ENCODE data around the gene SETD2.
A peak's percentile ranks its signal among the peaks of the same experiment; 100 is the strongest.

SETD2 gene

DNA sequence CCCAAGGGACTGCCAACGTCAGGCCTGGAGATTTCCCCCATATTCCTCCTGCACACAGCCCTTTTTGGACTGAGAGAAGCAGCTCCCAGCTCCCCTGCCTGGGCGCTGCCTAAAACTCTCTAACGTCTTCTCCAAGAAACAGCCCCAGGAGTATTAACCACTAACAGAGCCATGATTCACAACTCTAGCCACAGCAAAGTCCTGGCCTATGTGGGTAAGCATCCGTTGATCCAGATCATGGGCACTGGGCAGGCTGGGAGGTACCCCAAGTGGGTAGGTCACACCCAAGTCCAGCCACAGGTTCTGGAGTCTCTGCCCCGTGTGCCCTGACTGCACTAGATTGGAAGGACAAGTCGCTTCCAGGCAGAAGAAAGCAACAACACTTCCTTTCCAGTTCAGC is 152.5 kb downstream of the SETD2 start:
- H3K4me3 ChIP-seq (ENCODE audit: control insufficient read depth, low read depth, low read length): no peak overlapping the region
- DNase-seq (ENCODE audit: low read depth): no peak
- TF ChIP-seq CTCF (conservative IDR thresholded peaks at IDR 0.05; ENCODE audit: control insufficient read depth, insufficient read depth, low read depth, low read length): no peak

DNA sequence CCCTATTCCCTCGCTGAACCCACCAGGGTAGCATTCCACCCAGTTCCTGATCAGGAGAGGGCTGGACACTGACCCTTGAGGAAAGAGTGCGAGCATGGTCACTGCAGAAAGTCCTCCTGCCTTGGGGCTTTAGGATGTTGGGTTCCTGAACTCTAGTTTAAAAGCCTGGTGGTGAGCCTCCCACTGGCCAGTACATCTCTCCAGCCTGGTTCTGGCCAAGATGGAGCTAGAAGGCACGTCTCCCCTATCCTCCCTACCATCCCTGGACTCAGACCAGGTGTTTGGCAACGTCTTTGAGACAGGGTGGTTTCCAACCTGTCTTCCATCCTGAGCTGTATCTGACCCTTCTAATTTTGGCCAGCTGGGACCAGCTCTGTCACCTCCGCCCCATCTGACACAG is 153.0 kb downstream of the SETD2 start:
- no peak overlapping the region for H3K4me3 ChIP-seq (ENCODE audit: control insufficient read depth, low read depth, low read length)
- DNase-seq (ENCODE audit: low read depth): no peak
- no peak for TF ChIP-seq CTCF (conservative IDR thresholded peaks at IDR 0.05; ENCODE audit: control insufficient read depth, insufficient read depth, low read depth, low read length)

- no peak for DNase-seq (ENCODE audit: low read depth)
- peak overlapping the region; percentile 57 for H3K4me3 ChIP-seq (ENCODE audit: control insufficient read depth, low read depth, low read length)
- no peak for TF ChIP-seq CTCF (conservative IDR thresholded peaks at IDR 0.05; ENCODE audit: control insufficient read depth, insufficient read depth, low read depth, low read length)
Observed at GRCh38 chr3:47010111-47010712, 153.7 kb downstream of the SETD2 start.

- peak; percentile 88 for DNase-seq (ENCODE audit: low read depth)
- peak overlapping the region; percentile 57 for H3K4me3 ChIP-seq (ENCODE audit: control insufficient read depth, low read depth, low read length)
- no peak for TF ChIP-seq CTCF (conservative IDR thresholded peaks at IDR 0.05; ENCODE audit: control insufficient read depth, insufficient read depth, low read depth, low read length)
Observed at GRCh38 chr3:47009225-47010110, 154.4 kb downstream of the SETD2 start.

DNA sequence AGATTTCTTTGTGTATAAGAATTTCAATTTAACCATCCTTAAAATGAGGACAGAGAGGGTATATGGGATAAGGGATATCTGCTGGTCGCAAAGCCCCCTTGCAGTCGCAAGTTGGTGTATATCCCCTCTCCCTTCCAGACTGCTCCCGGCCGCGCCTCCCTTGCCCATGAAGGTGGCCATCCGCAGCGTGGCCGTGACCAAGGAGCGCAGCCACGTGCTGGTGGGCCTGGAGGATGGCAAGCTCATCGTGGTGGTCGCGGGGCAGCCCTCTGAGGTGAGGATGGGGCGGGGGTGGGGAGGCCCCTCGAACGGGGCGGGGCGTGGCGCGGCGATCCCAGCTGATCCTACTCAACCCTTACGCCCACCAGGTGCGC is 155.1 kb downstream of the SETD2 start:
- H3K4me3 ChIP-seq (ENCODE audit: control insufficient read depth, low read depth, low read length): peak overlapping the region; percentile 46
- TF ChIP-seq CTCF (conservative IDR thresholded peaks at IDR 0.05; ENCODE audit: control insufficient read depth, insufficient read depth, low read depth, low read length): no peak
- DNase-seq (ENCODE audit: low read depth): no peak

- no peak for DNase-seq (ENCODE audit: low read depth)
- no peak for TF ChIP-seq CTCF (conservative IDR thresholded peaks at IDR 0.05; ENCODE audit: control insufficient read depth, insufficient read depth, low read depth, low read length)
- H3K4me3 ChIP-seq (ENCODE audit: control insufficient read depth, low read depth, low read length): no peak overlapping the region
Observed at GRCh38 chr3:47008234-47008796, 155.6 kb downstream of the SETD2 start.

All from fibroblast of mammary gland (primary cell).